ENCODE results near the gene FSHB. TPM values are rescaled to one million over a fixed set of nuclear protein-coding genes. Genes with fewer than 3 reads are reported as not detected.

FSHB gene
- polyA plus RNA-seq, 1 donor from 2014 or later = not detected

- Histone ChIP-seq H3K9ac (ENCODE audit: low read length) (no peak overlapping the region), H3K79me2 (replicated peaks; ENCODE audit: insufficient read depth, low read length) (no peaks in the 10 kb centered on the region), H3K9me3 (ENCODE audit: low read length) (no peaks in the 10 kb centered on the region), H3F3A (ENCODE audit: insufficient read depth, low read length, poor library complexity, severe bottlenecking) (no peaks in the 10 kb centered on the region), H3K27me3 (ENCODE audit: insufficient read depth, low read depth, low read length) (no peaks in the 10 kb centered on the region), H3K4me3 (ENCODE audit: low read length) (no peak overlapping the region), H3K27ac (ENCODE audit: low read length) (no peak overlapping the region), H3K9me2 (ENCODE audit: insufficient read depth, low read length) (no peaks in the 10 kb centered on the region), H4K20me1 (ENCODE audit: insufficient read depth) (no peaks in the 10 kb centered on the region), H3K36me3 (ENCODE audit: insufficient read depth, low read length) (no peaks in the 10 kb centered on the region), H3K4me2 (ENCODE audit: low read length) (no peak overlapping the region), H2AFZ (ENCODE audit: low read depth, low read length) (no peak overlapping the region)
- no peak for TF ChIP-seq POLR2AphosphoS5 (IDR thresholded peaks at IDR 0.05)
- TF ChIP-seq SMC3 (conservative IDR thresholded peaks at IDR 0.05; ENCODE audit: poor library complexity) = no peak
These were observed 14.8 kb downstream of the FSHB start for GRCh38 chr11:30245621-30246020.

GRCh38 chr11:30254307-30255298 lies 23.8 kb downstream of the FSHB start:
- Histone ChIP-seq H3K9me3 (ENCODE audit: low read length) (no peaks in the 10 kb centered on the region), H4K20me1 (ENCODE audit: insufficient read depth) (no peaks in the 10 kb centered on the region), H3K36me3 (ENCODE audit: insufficient read depth, low read length) (no peaks in the 10 kb centered on the region), H3K4me2 (ENCODE audit: low read length) (peak overlapping the region; percentile 21), H2AFZ (ENCODE audit: low read depth, low read length) (no peak overlapping the region), H3K9ac (ENCODE audit: low read length) (no peak overlapping the region), H3K4me3 (ENCODE audit: low read length) (peak overlapping the region; percentile 7), H3K9me2 (ENCODE audit: insufficient read depth, low read length) (no peaks in the 10 kb centered on the region), H3F3A (ENCODE audit: insufficient read depth, low read length, poor library complexity, severe bottlenecking) (no peaks in the 10 kb centered on the region), H3K27ac (ENCODE audit: low read length) (no peak overlapping the region), H3K27me3 (ENCODE audit: insufficient read depth, low read depth, low read length) (no peaks in the 10 kb centered on the region), H3K79me2 (replicated peaks; ENCODE audit: insufficient read depth, low read length) (no peaks in the 10 kb centered on the region)
- TF ChIP-seq POLR2AphosphoS5 (IDR thresholded peaks at IDR 0.05) (peak; percentile 46), EP300 (conservative IDR thresholded peaks at IDR 0.05; ENCODE audit: poor library complexity, severe bottlenecking) (peak; percentile 32), EZH2 (IDR thresholded peaks at IDR 0.05; ENCODE audit: borderline replicate concordance, insufficient read depth, low read length, poor library complexity, severe bottlenecking) (no peak)

GRCh38 chr11:30255637-30256036 lies 24.8 kb downstream of the FSHB start:
- TF ChIP-seq MXI1 (conservative IDR thresholded peaks at IDR 0.05; ENCODE audit: poor library complexity, severe bottlenecking) (no peak), SMC3 (conservative IDR thresholded peaks at IDR 0.05; ENCODE audit: poor library complexity) (no peak), RAD21 (conservative IDR thresholded peaks at IDR 0.05) (no peak), EP300 (conservative IDR thresholded peaks at IDR 0.05; ENCODE audit: poor library complexity, severe bottlenecking) (no peak), EZH2 (IDR thresholded peaks at IDR 0.05; ENCODE audit: borderline replicate concordance, insufficient read depth, low read length, poor library complexity, severe bottlenecking) (no peak), POLR2AphosphoS5 (IDR thresholded peaks at IDR 0.05) (no peak), REST (IDR thresholded peaks at IDR 0.05; ENCODE audit: borderline replicate concordance) (no peak), TAF1 (IDR thresholded peaks at IDR 0.05; ENCODE audit: low read depth) (no peak), CTCF (IDR thresholded peaks at IDR 0.05; ENCODE audit: poor library complexity, severe bottlenecking) (no peak)
- Histone ChIP-seq H3K79me2 (replicated peaks; ENCODE audit: insufficient read depth, low read length) (no peaks in the 10 kb centered on the region), H3K9me2 (ENCODE audit: insufficient read depth, low read length) (no peaks in the 10 kb centered on the region), H3K4me2 (ENCODE audit: low read length) (no peak overlapping the region), H3F3A (ENCODE audit: insufficient read depth, low read length, poor library complexity, severe bottlenecking) (no peaks in the 10 kb centered on the region), H3K36me3 (ENCODE audit: insufficient read depth, low read length) (no peaks in the 10 kb centered on the region), H3K9ac (ENCODE audit: low read length) (no peak overlapping the region), H3K27ac (ENCODE audit: low read length) (peak overlapping the region; percentile 7), H3K4me3 (ENCODE audit: low read length) (peak overlapping the region; percentile 7), H3K9me3 (ENCODE audit: low read length) (no peaks in the 10 kb centered on the region), H4K20me1 (ENCODE audit: insufficient read depth) (no peaks in the 10 kb centered on the region), H3K27me3 (ENCODE audit: insufficient read depth, low read depth, low read length) (no peaks in the 10 kb centered on the region), H2AFZ (ENCODE audit: low read depth, low read length) (no peak overlapping the region)

Measured in neural cell (in vitro differentiated cells).